B cell (primary cell): ENCODE results near the gene TMEFF1.

Experiments
- CTCF ChIP-seq: fragments of 200-600 bp; IDR thresholded peaks from one replicate; pipeline ENCODE4 v1.8.0; 2022; ENCODE audit warnings: antibody characterized with exemption, mild to moderate bottlenecking
- EZH2 ChIP-seq: IDR thresholded peaks from 2 replicates; pipeline ENCODE4 v1.6.1; 2012; ENCODE audit warnings: borderline replicate concordance, low read depth, mild to moderate bottlenecking, moderate library complexity, low read length; ENCODE audit not compliant: insufficient read depth, poor library complexity, severe bottlenecking

- TF ChIP-seq CTCF = no peak
- no peak for TF ChIP-seq EZH2
These were observed 5.2 kb downstream of the TMEFF1 start for GRCh38 chr9:100478192-100478591.
